ENCODE data around the gene HASPIN. TPM values are rescaled to one million over a fixed set of nuclear protein-coding genes. Genes with fewer than 3 reads are reported as not detected.

HASPIN gene
- polyA plus RNA-seq, 3 donors = 0.05 TPM; not detected in 2

DNA sequence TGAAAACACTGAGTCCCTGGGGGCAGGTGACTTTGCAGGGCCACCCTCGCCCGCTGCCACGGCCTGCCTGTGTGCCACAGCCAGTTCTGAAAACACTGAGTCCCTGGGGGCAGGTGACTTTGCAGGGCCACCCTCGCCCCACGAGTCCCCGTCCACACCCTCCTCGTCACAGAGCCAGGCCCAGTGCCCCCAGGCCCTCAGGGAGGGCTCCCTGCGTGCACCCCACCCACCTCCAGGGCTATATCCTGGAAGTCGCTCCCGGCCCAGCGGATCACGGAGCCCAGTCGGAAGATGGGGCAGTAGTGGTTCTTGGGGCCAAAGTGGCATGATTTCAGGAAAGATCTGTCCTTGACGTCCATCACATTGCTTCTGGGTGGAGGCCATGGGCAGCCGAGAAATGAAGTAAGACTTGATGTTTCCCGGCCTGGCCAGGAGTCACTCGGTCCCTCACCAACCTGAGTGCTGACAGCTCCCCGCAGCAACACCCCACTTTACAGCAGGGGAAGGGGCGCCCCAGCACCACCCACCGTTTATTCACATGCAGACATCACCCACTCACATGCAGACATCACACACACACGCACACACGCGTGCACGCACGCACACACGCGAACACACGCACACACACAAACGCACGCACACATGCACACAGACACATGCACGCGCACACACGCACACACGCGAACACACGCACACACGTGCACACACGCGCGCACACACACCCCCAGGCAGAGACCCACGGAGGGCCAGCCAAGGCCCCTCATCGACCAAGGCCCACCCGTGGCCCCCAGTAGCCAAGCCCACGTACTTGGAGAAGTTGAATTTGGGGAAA lies 34.2 kb upstream of the HASPIN start:
- H4K20me1 ChIP-seq (ENCODE audit: insufficient read depth, low read length) = no peaks in the 10 kb centered on the region
- Mint-ChIP-seq H3K27me3 (ENCODE audit: low read depth in 3 of 3) (peaks cover 11 to 18% (median 18%) of the 10 kb centered on the region in 3 donors), H3K27ac (peak overlapping the region in 2 of 7 donors; percentile 2 to 9), H3K4me1 (peaks cover 3% of the 10 kb centered on the region), H3K36me3 (peaks cover 0 to 1% of the 10 kb centered on the region in 2 donors), H3K4me3 (no peak overlapping the region), H3K9me3 (peaks cover 0 to 3% (median 0%) of the 10 kb centered on the region in 7 donors)
- peaks cover 0 to 3% of the 10 kb centered on the region in 2 donors for H3K27me3 ChIP-seq (ENCODE audit: control insufficient read depth in 2 of 2, insufficient read depth in 2 of 2, low read length in 2 of 2)
- H3K9me3 ChIP-seq (replicated peaks in 1 of 2; ENCODE audit: control insufficient read depth in 1 of 2, insufficient read depth in 1 of 2, low read length in 2 of 2) = no peaks in the 10 kb centered on the region
- H3K27ac ChIP-seq (ENCODE audit: low read depth in 1 of 2, low read length in 2 of 2) = no peak overlapping the region
- H3K4me3 ChIP-seq (replicated peaks in 1 of 3; ENCODE audit: low read depth in 2 of 3, low read length in 3 of 3) = no peak overlapping the region
- intact Hi-C loops (cut with micrococcal nuclease) = no loop called here
- WGBS (ENCODE audit: insufficient coverage) = 97% methylated on average over 30 of the region's 44 CpGs
- no peak overlapping the region for H3K4me2 ChIP-seq (replicated peaks; ENCODE audit: extremely low read depth, low read length, poor library complexity, severe bottlenecking)
- TF ChIP-seq, protein P1, sequence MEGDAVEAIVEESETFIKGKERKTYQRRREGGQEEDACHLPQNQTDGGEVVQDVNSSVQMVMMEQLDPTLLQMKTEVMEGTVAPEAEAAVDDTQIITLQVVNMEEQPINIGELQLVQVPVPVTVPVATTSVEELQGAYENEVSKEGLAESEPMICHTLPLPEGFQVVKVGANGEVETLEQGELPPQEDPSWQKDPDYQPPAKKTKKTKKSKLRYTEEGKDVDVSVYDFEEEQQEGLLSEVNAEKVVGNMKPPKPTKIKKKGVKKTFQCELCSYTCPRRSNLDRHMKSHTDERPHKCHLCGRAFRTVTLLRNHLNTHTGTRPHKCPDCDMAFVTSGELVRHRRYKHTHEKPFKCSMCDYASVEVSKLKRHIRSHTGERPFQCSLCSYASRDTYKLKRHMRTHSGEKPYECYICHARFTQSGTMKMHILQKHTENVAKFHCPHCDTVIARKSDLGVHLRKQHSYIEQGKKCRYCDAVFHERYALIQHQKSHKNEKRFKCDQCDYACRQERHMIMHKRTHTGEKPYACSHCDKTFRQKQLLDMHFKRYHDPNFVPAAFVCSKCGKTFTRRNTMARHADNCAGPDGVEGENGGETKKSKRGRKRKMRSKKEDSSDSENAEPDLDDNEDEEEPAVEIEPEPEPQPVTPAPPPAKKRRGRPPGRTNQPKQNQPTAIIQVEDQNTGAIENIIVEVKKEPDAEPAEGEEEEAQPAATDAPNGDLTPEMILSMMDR (IDR thresholded peaks at IDR 0.05) = no peak
- H3K4me1 ChIP-seq (ENCODE audit: control insufficient read depth in 1 of 2, insufficient read depth in 2 of 2, low read length in 2 of 2) = peaks cover 0 to 2% of the 10 kb centered on the region in 2 donors
- H3K79me2 ChIP-seq (ENCODE audit: insufficient read depth, low read length) = no peaks in the 10 kb centered on the region
- no peak for DNase-seq
- H3K9ac ChIP-seq (ENCODE audit: insufficient read depth, low read length, poor library complexity, severe bottlenecking) = no peak overlapping the region
- H2AFZ ChIP-seq (ENCODE audit: insufficient read depth, low read depth, low read length, poor library complexity, severe bottlenecking) = no peak overlapping the region
- no peaks in the 10 kb centered on the region for H3K36me3 ChIP-seq (replicated peaks in 1 of 2; ENCODE audit: control insufficient read depth in 1 of 2, insufficient read depth in 2 of 2, low read length in 2 of 2)

DNA sequence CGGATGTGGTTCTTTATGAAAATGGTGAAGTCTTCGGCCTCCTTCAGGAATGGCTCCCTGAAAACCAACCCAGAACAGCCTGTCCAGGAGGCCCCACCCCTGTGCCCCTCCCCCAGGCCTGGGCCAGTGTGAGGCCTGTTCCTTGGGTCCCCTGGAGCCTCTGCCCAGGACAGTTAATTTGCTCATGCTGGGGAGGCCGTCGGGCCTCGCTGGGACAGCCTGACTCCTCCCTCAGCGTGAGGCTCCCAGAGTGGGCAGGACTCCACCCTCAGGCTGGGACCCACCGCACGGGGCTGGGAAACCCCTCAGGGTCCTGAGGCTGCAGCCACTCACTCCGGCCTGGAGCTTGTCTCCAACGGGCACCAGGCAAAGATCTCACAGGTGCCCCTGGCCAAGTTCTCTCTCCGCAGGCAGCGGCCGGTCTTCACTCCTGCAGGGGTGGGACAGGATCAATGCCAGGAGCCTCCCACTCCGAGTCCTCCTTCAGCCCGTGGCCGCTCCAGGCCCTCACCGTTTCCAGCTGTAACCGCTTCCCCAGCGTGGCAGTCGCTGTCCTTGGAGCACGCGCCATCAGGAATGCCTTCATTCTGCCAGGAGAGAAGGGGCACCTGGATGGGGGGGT lies 33.5 kb upstream of the HASPIN start:
- intact Hi-C loops (cut with micrococcal nuclease) = no loop called here

More for the DNA sequence above, 33.5 kb upstream of the HASPIN start:
- TF ChIP-seq, protein P1 (IDR thresholded peaks at IDR 0.05) = no peak
- Mint-ChIP-seq H3K4me1 (peaks cover 10% of the 10 kb centered on the region), H3K4me3 (no peak overlapping the region), H3K9me3 (peaks cover 0 to 3% (median 0%) of the 10 kb centered on the region in 7 donors), H3K27me3 (ENCODE audit: low read depth in 3 of 3) (peaks cover 9 to 20% (median 18%) of the 10 kb centered on the region in 3 donors), H3K27ac (no peak overlapping the region), H3K36me3 (peaks cover 0 to 1% of the 10 kb centered on the region in 2 donors)
- no peaks in the 10 kb centered on the region for H3K79me2 ChIP-seq (ENCODE audit: insufficient read depth, low read length)
- H2AFZ ChIP-seq (ENCODE audit: insufficient read depth, low read depth, low read length, poor library complexity, severe bottlenecking) = no peak overlapping the region
- H3K36me3 ChIP-seq (replicated peaks in 1 of 2; ENCODE audit: control insufficient read depth in 1 of 2, insufficient read depth in 2 of 2, low read length in 2 of 2) = no peaks in the 10 kb centered on the region
- no peak for DNase-seq
- H3K9ac ChIP-seq (ENCODE audit: insufficient read depth, low read length, poor library complexity, severe bottlenecking) = no peak overlapping the region
- no peak overlapping the region for H3K27ac ChIP-seq (ENCODE audit: low read depth in 1 of 2, low read length in 2 of 2)
- H4K20me1 ChIP-seq (ENCODE audit: insufficient read depth, low read length) = no peaks in the 10 kb centered on the region
- 91% methylated on average over 14 of the region's 22 CpGs for WGBS (ENCODE audit: insufficient coverage)
- no peak overlapping the region for H3K4me2 ChIP-seq (replicated peaks; ENCODE audit: extremely low read depth, low read length, poor library complexity, severe bottlenecking)
- peaks cover 0 to 11% of the 10 kb centered on the region in 2 donors for H3K27me3 ChIP-seq (ENCODE audit: control insufficient read depth in 2 of 2, insufficient read depth in 2 of 2, low read length in 2 of 2)
- H3K9me3 ChIP-seq (replicated peaks in 1 of 2; ENCODE audit: control insufficient read depth in 1 of 2, insufficient read depth in 1 of 2, low read length in 2 of 2) = no peaks in the 10 kb centered on the region
- no peak overlapping the region for H3K4me3 ChIP-seq (replicated peaks in 1 of 3; ENCODE audit: low read depth in 2 of 3, low read length in 3 of 3)
- H3K4me1 ChIP-seq (ENCODE audit: control insufficient read depth in 1 of 2, insufficient read depth in 2 of 2, low read length in 2 of 2) = peaks cover 3 to 9% of the 10 kb centered on the region in 2 donors

Data from CD14-positive monocyte (primary cell).